ENCODE results near the gene CTSD. TPM values are rescaled to one million over a fixed set of nuclear protein-coding genes. Genes with fewer than 3 reads are reported as not detected.

Gene CTSD
- total RNA-seq, 1 experiment from 2014 or later: 127 TPM

DNA sequence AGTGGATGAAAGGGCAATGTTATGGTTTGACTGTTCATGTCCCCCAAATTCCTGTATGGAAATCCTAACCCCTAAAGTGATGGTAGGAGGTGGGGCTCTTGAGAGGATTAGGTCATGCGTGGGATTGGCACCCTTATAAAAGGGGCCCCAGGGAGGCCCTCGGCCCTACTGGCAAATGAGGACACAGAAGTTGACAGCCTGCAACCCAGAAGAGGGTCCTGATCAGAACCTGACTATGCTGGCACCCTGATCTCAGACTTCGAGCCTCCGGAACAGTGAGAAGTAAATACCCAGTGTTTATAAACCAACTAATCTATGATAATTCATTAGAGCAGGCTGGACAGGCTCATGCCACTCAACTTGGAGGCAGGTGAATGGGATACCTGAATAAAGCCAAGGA, 22.0 kb downstream of the CTSD start (continued):
- no peak for TF ChIP-seq RAD21 (IDR thresholded peaks at IDR 0.05; ENCODE audit: low read depth)
- TF ChIP-seq, protein P1, sequence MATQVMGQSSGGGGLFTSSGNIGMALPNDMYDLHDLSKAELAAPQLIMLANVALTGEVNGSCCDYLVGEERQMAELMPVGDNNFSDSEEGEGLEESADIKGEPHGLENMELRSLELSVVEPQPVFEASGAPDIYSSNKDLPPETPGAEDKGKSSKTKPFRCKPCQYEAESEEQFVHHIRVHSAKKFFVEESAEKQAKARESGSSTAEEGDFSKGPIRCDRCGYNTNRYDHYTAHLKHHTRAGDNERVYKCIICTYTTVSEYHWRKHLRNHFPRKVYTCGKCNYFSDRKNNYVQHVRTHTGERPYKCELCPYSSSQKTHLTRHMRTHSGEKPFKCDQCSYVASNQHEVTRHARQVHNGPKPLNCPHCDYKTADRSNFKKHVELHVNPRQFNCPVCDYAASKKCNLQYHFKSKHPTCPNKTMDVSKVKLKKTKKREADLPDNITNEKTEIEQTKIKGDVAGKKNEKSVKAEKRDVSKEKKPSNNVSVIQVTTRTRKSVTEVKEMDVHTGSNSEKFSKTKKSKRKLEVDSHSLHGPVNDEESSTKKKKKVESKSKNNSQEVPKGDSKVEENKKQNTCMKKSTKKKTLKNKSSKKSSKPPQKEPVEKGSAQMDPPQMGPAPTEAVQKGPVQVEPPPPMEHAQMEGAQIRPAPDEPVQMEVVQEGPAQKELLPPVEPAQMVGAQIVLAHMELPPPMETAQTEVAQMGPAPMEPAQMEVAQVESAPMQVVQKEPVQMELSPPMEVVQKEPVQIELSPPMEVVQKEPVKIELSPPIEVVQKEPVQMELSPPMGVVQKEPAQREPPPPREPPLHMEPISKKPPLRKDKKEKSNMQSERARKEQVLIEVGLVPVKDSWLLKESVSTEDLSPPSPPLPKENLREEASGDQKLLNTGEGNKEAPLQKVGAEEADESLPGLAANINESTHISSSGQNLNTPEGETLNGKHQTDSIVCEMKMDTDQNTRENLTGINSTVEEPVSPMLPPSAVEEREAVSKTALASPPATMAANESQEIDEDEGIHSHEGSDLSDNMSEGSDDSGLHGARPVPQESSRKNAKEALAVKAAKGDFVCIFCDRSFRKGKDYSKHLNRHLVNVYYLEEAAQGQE (IDR thresholded peaks at IDR 0.05; ENCODE audit: low read depth): no peak
- TF ChIP-seq, protein P2, sequence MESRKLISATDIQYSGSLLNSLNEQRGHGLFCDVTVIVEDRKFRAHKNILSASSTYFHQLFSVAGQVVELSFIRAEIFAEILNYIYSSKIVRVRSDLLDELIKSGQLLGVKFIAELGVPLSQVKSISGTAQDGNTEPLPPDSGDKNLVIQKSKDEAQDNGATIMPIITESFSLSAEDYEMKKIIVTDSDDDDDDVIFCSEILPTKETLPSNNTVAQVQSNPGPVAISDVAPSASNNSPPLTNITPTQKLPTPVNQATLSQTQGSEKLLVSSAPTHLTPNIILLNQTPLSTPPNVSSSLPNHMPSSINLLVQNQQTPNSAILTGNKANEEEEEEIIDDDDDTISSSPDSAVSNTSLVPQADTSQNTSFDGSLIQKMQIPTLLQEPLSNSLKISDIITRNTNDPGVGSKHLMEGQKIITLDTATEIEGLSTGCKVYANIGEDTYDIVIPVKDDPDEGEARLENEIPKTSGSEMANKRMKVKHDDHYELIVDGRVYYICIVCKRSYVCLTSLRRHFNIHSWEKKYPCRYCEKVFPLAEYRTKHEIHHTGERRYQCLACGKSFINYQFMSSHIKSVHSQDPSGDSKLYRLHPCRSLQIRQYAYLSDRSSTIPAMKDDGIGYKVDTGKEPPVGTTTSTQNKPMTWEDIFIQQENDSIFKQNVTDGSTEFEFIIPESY (IDR thresholded peaks at IDR 0.05; ENCODE audit: extremely low read depth, insufficient replicate concordance, low read length): no peak
- no peak for TF ChIP-seq TCF7L2 (IDR thresholded peaks at IDR 0.05; ENCODE audit: borderline replicate concordance, extremely low read depth, insufficient read depth, insufficient read length)

DNA sequence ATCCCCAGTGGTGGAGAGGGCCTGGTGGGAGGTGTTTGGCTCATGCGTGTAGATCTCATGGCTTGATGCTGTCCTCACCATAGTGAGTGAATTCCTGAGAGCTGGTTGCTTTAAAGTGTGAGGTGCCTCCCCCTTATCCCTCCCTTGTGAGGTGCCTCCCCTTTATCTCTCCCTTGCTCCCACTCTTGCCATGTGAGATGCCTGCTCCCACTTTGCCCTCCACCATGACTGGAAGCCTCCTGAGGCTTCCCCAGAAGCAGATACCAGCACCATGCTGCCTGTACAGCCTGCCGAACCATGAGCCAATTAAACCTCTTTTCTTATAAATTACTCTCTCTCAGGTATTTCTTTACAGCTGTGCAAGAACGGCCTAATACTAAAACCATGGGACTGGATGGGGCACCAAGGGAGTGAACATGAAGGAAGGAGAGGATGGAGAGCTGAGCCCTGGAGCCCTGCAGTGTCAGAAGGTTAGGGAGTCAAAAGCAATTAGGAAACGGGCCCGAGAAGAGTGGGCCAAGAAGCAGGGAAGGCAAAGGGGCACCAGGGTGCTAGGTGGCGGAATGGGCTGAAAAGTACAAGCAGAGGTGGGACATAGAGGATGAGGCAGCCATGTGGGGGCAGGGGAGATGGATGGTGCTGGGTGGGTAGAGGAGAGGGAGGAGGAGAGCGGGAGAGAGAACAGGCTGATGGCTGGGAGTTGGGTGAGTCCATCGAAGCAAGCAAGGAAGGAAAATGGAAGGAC, 22.8 kb downstream of the CTSD start:
- RAD21 ChIA-PET (ENCODE audit: low non-redundant PET in 1 of 2, low total read pairs in 2 of 2, uncharacterized antibody in 2 of 2, unreplicated experiment in 2 of 2): no interaction called here
- H2AFZ ChIP-seq (ENCODE audit: low read depth, low read length, poor library complexity, severe bottlenecking): no peak overlapping the region
- no peaks in the 10 kb centered on the region for H3K4me1 ChIP-seq (ENCODE audit: control insufficient read depth in 1 of 2, insufficient read depth in 2 of 2, low read length in 2 of 2)
- TF ChIP-seq EZH2 (IDR thresholded peaks at IDR 0.05): no peak
- TF ChIP-seq YY1 (IDR thresholded peaks at IDR 0.05; ENCODE audit: extremely low read depth, insufficient replicate concordance, low read depth, low read length): no peak
- no peak for TF ChIP-seq TCF7L2 (IDR thresholded peaks at IDR 0.05; ENCODE audit: borderline replicate concordance, extremely low read depth, insufficient read depth, insufficient read length)
- no peak for TF ChIP-seq FOSL1 (IDR thresholded peaks at IDR 0.05; ENCODE audit: low read depth)
- no peak for TF ChIP-seq POLR2A (IDR thresholded peaks at IDR 0.05; ENCODE audit: borderline replicate concordance, extremely low read depth, insufficient read depth, insufficient read length)
- TF ChIP-seq, protein P2 (IDR thresholded peaks at IDR 0.05; ENCODE audit: extremely low read depth, insufficient replicate concordance, low read length): no peak
- TF ChIP-seq, protein P3, sequence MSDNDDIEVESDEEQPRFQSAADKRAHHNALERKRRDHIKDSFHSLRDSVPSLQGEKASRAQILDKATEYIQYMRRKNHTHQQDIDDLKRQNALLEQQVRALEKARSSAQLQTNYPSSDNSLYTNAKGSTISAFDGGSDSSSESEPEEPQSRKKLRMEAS (IDR thresholded peaks at IDR 0.05): no peak
- no peak for TF ChIP-seq SRF (IDR thresholded peaks at IDR 0.05; ENCODE audit: low read depth)
- no peak for TF ChIP-seq EZH2phosphoT487 (IDR thresholded peaks at IDR 0.05; ENCODE audit: borderline replicate concordance)
- TF ChIP-seq SP1 (IDR thresholded peaks at IDR 0.05; ENCODE audit: low read depth): no peak
- TF ChIP-seq ZFX (IDR thresholded peaks at IDR 0.05): no peak
- TF ChIP-seq POLR2AphosphoS5 (IDR thresholded peaks at IDR 0.05; ENCODE audit: low read depth, low read length): no peak
- TF ChIP-seq JUND (IDR thresholded peaks at IDR 0.05): no peak
- TF ChIP-seq, protein P4, sequence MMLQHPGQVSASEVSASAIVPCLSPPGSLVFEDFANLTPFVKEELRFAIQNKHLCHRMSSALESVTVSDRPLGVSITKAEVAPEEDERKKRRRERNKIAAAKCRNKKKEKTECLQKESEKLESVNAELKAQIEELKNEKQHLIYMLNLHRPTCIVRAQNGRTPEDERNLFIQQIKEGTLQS (IDR thresholded peaks at IDR 0.05): no peak
- H3K27me3 ChIP-seq (ENCODE audit: insufficient read depth, low read length): peaks cover 12% of the 10 kb centered on the region; the same call in 1 of the 2 replicates
- DNase-seq (ENCODE audit: low read depth, low spot score) (no peak), ATAC-seq (no peak)
- BruUV-seq (replicated peaks): no TSS peak
- H3K4me2 ChIP-seq (ENCODE audit: low read length): no peak overlapping the region
- CTCF ChIA-PET: no interaction called here
- intact Hi-C loops (cut with micrococcal nuclease): no loop called here
- no peak overlapping the region for H3K9ac ChIP-seq (ENCODE audit: low read length)
- H3K27ac ChIP-seq (ENCODE audit: low read depth, low read length): no peak overlapping the region
- no peaks in the 10 kb centered on the region for H3K36me3 ChIP-seq (ENCODE audit: control insufficient read depth in 1 of 2, insufficient read depth in 2 of 2, low read length in 2 of 2)
- no peaks in the 10 kb centered on the region for H3K79me2 ChIP-seq (ENCODE audit: insufficient read depth, low read length)
- H4K20me1 ChIP-seq (ENCODE audit: insufficient read depth): no peaks in the 10 kb centered on the region
- POLR2A ChIA-PET: no interaction called here
- H3K4me3 ChIP-seq (replicated peaks in 1 of 2; ENCODE audit: low read depth in 1 of 2, low read length in 2 of 2): no peak overlapping the region
- H3K9me3 ChIP-seq (ENCODE audit: control insufficient read depth in 1 of 2, insufficient read depth in 1 of 2, low read depth in 1 of 2, low read length in 2 of 2): peaks cover 12 to 14% of the 10 kb centered on the region in 2 experiments; a peak in 3 of 4 replicates
- H3K9me2 ChIP-seq (ENCODE audit: insufficient read depth): no peaks in the 10 kb centered on the region

Measured in HCT116 (cell line).